GM18520 (cell line): Measurements from ENCODE around the gene SHISA9.

Source experiments
- ATAC-seq: cut with Tn5 transposase; IDR thresholded peaks from one replicate; pipeline ENCODE4 v1.9.1; 2021; ENCODE audit not compliant: unreplicated experiment

The SHISA9 gene

GRCh38 chr16:13012601-13013000 is 111.2 kb downstream of the SHISA9 start:
- ATAC-seq: no peak

- no peak for ATAC-seq
Observed at GRCh38 chr16:13013043-13013442, 111.6 kb downstream of the SHISA9 start.

- ATAC-seq: no peak
Observed at GRCh38 chr16:13014476-13014875, 113.1 kb downstream of the SHISA9 start.

GRCh38 chr16:13018026-13018425 is 116.6 kb downstream of the SHISA9 start:
- no peak for ATAC-seq

GRCh38 chr16:13021996-13022395 is 120.6 kb downstream of the SHISA9 start:
- no peak for ATAC-seq

- no peak for ATAC-seq
Observed at GRCh38 chr16:13029786-13030185, 128.4 kb downstream of the SHISA9 start.

GRCh38 chr16:13030769-13031168 is 129.4 kb downstream of the SHISA9 start:
- ATAC-seq: no peak

GRCh38 chr16:13032911-13033310 is 131.5 kb downstream of the SHISA9 start:
- ATAC-seq: no peak

GRCh38 chr16:13036600-13036999 is 135.2 kb downstream of the SHISA9 start:
- ATAC-seq: no peak

GRCh38 chr16:13038591-13038990 is 137.2 kb downstream of the SHISA9 start:
- ATAC-seq: no peak

- ATAC-seq: no peak
Observed at GRCh38 chr16:13039526-13039925, 138.1 kb downstream of the SHISA9 start.

GRCh38 chr16:13041180-13041579 is 139.8 kb downstream of the SHISA9 start:
- no peak for ATAC-seq

GRCh38 chr16:13041646-13042290 is 140.4 kb downstream of the SHISA9 start:
- no peak for ATAC-seq

GRCh38 chr16:13042291-13042685 is 140.9 kb downstream of the SHISA9 start:
- no peak for ATAC-seq

GRCh38 chr16:13046061-13046821 is 144.8 kb downstream of the SHISA9 start:
- ATAC-seq: no peak

GRCh38 chr16:13047276-13047675 is 145.9 kb downstream of the SHISA9 start:
- ATAC-seq: no peak

GRCh38 chr16:13049688-13050087 is 148.3 kb downstream of the SHISA9 start:
- ATAC-seq: no peak

GRCh38 chr16:13052431-13052830 is 151.0 kb downstream of the SHISA9 start:
- ATAC-seq: no peak

- ATAC-seq: no peak
Observed at GRCh38 chr16:13055480-13055879, 154.1 kb downstream of the SHISA9 start.

GRCh38 chr16:13056607-13057006 is 155.2 kb downstream of the SHISA9 start:
- ATAC-seq: no peak

GRCh38 chr16:13060932-13061331 is 159.5 kb downstream of the SHISA9 start:
- ATAC-seq: no peak

- ATAC-seq: no peak
Observed at GRCh38 chr16:13061691-13062090, 160.3 kb downstream of the SHISA9 start.

- no peak for ATAC-seq
Observed at GRCh38 chr16:13062219-13062618, 160.8 kb downstream of the SHISA9 start.
